Liver (tissue), 9 donors: Measurements from ENCODE around the gene ABCB9. TPM values are rescaled to one million over a fixed set of nuclear protein-coding genes. Genes with fewer than 3 reads are reported as not detected.

Experiments
- DNase-seq: peaks from one replicate; pipeline ENCODE4 v3.0.0-alpha.2; 2017; ENCODE audit warnings: low spot score
- H3K27ac ChIP-seq, 2 donors: one replicate each; pipeline ENCODE4 v1.7.0; 2013; ENCODE audit warnings: inconsistent platforms in 2 of 2, low read length in 2 of 2, control low read depth in 1 of 2, low read depth in 1 of 2, mild to moderate bottlenecking in 1 of 2
- H3K27me3 ChIP-seq, 4 donors: one replicate each; pipeline versions ENCODE4 v1.6.1 to v1.7.0; 2013; ENCODE audit warnings: low read length in 3 of 4, inconsistent platforms in 1 of 4, mild to moderate bottlenecking in 1 of 4, moderate library complexity in 1 of 4; ENCODE audit not compliant: control insufficient read depth in 4 of 4, insufficient read depth in 4 of 4
- H3K36me3 ChIP-seq, 4 donors: one replicate each; pipeline versions ENCODE4 v1.6.1 to v1.7.0; 2013; ENCODE audit warnings: low read length in 3 of 4, mild to moderate bottlenecking in 3 of 4, low read depth in 1 of 4, moderate library complexity in 1 of 4; ENCODE audit not compliant: control insufficient read depth in 4 of 4, insufficient read depth in 3 of 4
- H3K4me1 ChIP-seq, 4 donors: one replicate each; pipeline versions ENCODE4 v1.6.1 to v1.7.0; 2013; ENCODE audit warnings: low read length in 3 of 4, mild to moderate bottlenecking in 3 of 4, moderate library complexity in 1 of 4; ENCODE audit not compliant: control insufficient read depth in 4 of 4, insufficient read depth in 4 of 4
- H3K4me3 ChIP-seq, 3 donors: one replicate each; pipeline versions ENCODE4 v1.6.1 to v1.7.0; 2013; ENCODE audit warnings: low read length in 3 of 3, control low read depth in 1 of 3, low read depth in 1 of 3, mild to moderate bottlenecking in 1 of 3
- H3K9ac ChIP-seq, 2 donors: one replicate each; pipeline ENCODE4 v1.7.0; 2013; ENCODE audit warnings: low read length in 2 of 2, mild to moderate bottlenecking in 2 of 2, moderate library complexity in 2 of 2, control low read depth in 1 of 2, low read depth in 1 of 2
- H3K9me3 ChIP-seq, 4 donors: one replicate each; pipeline versions ENCODE4 v1.6.1 to v1.7.0; 2013; ENCODE audit warnings: low read length in 3 of 4; ENCODE audit not compliant: control insufficient read depth in 4 of 4
- EGR1 ChIP-seq, 2 donors: IDR thresholded peaks; 2 replicates each; pipeline ENCODE4 v1.6.1; 2016 to 2018; ENCODE audit warnings: antibody characterized with exemption in 2 of 2, low read depth in 2 of 2
- FOXA1 ChIP-seq: IDR thresholded peaks from 2 replicates; pipeline ENCODE4 v1.6.1; 2016; ENCODE audit warnings: antibody characterized with exemption
- FOXA2 ChIP-seq: IDR thresholded peaks from 2 replicates; pipeline ENCODE4 v1.6.1; 2016; ENCODE audit warnings: antibody characterized with exemption
- GABPA ChIP-seq, 2 donors: IDR thresholded peaks in 1 of 2; conservative IDR thresholded peaks in 1 of 2; 2 replicates each; pipeline ENCODE4 v1.6.1; 2016; ENCODE audit warnings: antibody characterized with exemption in 2 of 2, mild to moderate bottlenecking in 1 of 2, moderate library complexity in 1 of 2
- HNF4A ChIP-seq, 2 donors: conservative IDR thresholded peaks; 2 replicates each; pipeline ENCODE4 v1.6.1; 2016; ENCODE audit warnings: antibody characterized with exemption in 2 of 2, mild to moderate bottlenecking in 2 of 2
- HNF4G ChIP-seq: IDR thresholded peaks from 2 replicates; pipeline ENCODE4 v1.6.1; 2016; ENCODE audit warnings: antibody characterized with exemption
- JUND ChIP-seq, 2 donors: IDR thresholded peaks; 2 replicates each; pipeline ENCODE4 v1.6.1; 2016; ENCODE audit warnings: antibody characterized with exemption in 2 of 2
- NR2F2 ChIP-seq: IDR thresholded peaks from 2 replicates; pipeline ENCODE4 v1.6.1; 2016; ENCODE audit warnings: antibody characterized with exemption
- RAD21 ChIP-seq, 2 donors: IDR thresholded peaks; 2 replicates each; pipeline ENCODE4 v1.6.1; 2016; ENCODE audit warnings: antibody characterized with exemption in 2 of 2, mild to moderate bottlenecking in 2 of 2
- RXRA ChIP-seq, 2 donors: IDR thresholded peaks; 2 replicates each; pipeline ENCODE4 v1.6.1; 2017 to 2018; ENCODE audit warnings: antibody characterized with exemption in 2 of 2, mild to moderate bottlenecking in 1 of 2
- SP1 ChIP-seq: IDR thresholded peaks from 2 replicates; pipeline ENCODE4 v1.6.1; 2018; ENCODE audit warnings: antibody characterized with exemption, mild to moderate bottlenecking
- TAF1 ChIP-seq: conservative IDR thresholded peaks from 2 replicates; pipeline ENCODE4 v1.6.1; 2016; ENCODE audit warnings: antibody characterized with exemption, mild to moderate bottlenecking
- YY1 ChIP-seq: IDR thresholded peaks from 2 replicates; pipeline ENCODE4 v1.6.1; 2016; ENCODE audit warnings: antibody characterized with exemption, mild to moderate bottlenecking
- WGBS: extraction: QIAGEN DNeasy Blood & Tissue Kit; methylation state at CpG from one replicate; pipeline ENCODE4 v1.1.7; 2013; 5-methylcytosine and 5-hydroxymethylcytosine counted together
- polyA plus RNA-seq, 2 donors: library from polyadenylated mRNA; stranded (reverse) in 1 of 2; unstranded in 1 of 2; fragments of 200-250 nt in 1 of 2; fragments of >200 nt in 1 of 2; fragmentation: Nextera tagmentation in 1 of 2; extraction: Ambion mirVana in 1 of 2; gene quantifications; one replicate each; pipeline versions ENCODE4 v1.2.1 to v1.2.3, GENCODE V29; 2013 to 2015
- total RNA-seq, 2 donors: library from RNA; depleted of rRNA; stranded (reverse); fragments of >200 nt; gene quantifications; one replicate each; pipeline ENCODE4 v1.2.3, GENCODE V29; 2014
- TF ChIP-seq, protein P1 (sequence below): IDR thresholded peaks from 2 replicates; pipeline ENCODE4 v1.6.1; 2016; ENCODE audit warnings: antibody characterized with exemption
- TF ChIP-seq, protein P2 (sequence below): IDR thresholded peaks from 2 replicates; pipeline ENCODE4 v1.6.1; 2016; ENCODE audit warnings: antibody characterized with exemption
- TF ChIP-seq, protein P3 (sequence below): IDR thresholded peaks from 2 replicates; pipeline ENCODE4 v1.6.1; 2016; ENCODE audit warnings: antibody characterized with exemption
- TF ChIP-seq, protein P4 (sequence below): IDR thresholded peaks from 2 replicates; pipeline ENCODE4 v1.6.1; 2016; ENCODE audit warnings: antibody characterized with exemption, mild to moderate bottlenecking
- TF ChIP-seq, protein P5 (sequence below): fragments of 150-350 bp; IDR thresholded peaks from 2 replicates; pipeline ENCODE4 v1.5.1; 2017; ENCODE audit warnings: improper control_type of control experiment, low read depth, low read length; ENCODE audit not compliant: missing input control
- donor health status: healthy.
- donor health status: healthy.
- donor health status: healthy.
- donor health status: healthy.
- donor health status: healthy.

Gene ABCB9
- total and polyA plus RNA-seq, 4 donors = 0.29 to 3.3 (median 1.3) TPM

DNA sequence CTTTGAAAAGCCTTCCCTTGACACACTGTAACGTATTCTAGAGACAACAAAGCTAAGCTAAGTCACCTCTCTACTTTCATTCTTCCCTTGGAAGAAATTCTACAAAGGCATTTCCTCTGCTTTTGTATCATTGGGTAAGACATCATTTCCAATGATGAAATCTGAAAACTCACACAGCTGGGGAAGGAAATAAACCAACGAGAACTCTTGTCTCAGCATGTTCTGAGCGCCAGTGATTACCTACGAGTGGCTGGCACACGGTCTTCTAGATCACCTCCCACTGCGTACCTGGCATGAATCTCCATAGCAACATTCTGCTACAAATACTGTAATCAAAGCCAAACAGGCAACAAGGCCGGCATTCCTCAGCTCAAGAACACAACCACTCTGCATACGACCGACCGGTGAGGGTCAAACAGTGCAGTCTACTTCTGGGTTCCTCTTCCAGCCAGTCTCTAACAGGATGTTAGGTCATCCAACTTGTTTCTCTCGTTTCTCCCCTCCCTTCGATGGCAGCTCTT is 78.0 kb downstream of the ABCB9 start:
- WGBS = 9% methylated on average over 12 of the region's 12 CpGs
- H3K4me1 ChIP-seq = peaks cover 0 to 35% (median 16%) of the 10 kb centered on the region in 4 donors
- H3K36me3 ChIP-seq = peaks cover 0 to 2% (median 0%) of the 10 kb centered on the region in 4 donors
- H3K9ac ChIP-seq = peak overlapping the region in 1 of 2 donors; percentile 60
- peak in 1 of 2 donors; percentile 17 for TF ChIP-seq EGR1 (IDR thresholded peaks at IDR 0.05; ENCODE audit: low read depth in 2 of 2)
- TF ChIP-seq, protein P1, sequence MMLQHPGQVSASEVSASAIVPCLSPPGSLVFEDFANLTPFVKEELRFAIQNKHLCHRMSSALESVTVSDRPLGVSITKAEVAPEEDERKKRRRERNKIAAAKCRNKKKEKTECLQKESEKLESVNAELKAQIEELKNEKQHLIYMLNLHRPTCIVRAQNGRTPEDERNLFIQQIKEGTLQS = peak; percentile 44
- peak in 1 of 2 donors; percentile 34 for TF ChIP-seq RAD21 (IDR thresholded peaks at IDR 0.05)
- TF ChIP-seq YY1 = peak; percentile 67
- TF ChIP-seq JUND (IDR thresholded peaks at IDR 0.05) = peak in 1 of 2 donors; percentile 67
- TF ChIP-seq, protein P2, sequence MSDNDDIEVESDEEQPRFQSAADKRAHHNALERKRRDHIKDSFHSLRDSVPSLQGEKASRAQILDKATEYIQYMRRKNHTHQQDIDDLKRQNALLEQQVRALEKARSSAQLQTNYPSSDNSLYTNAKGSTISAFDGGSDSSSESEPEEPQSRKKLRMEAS = peak; percentile 85
- TF ChIP-seq FOXA1 = peak; percentile 70
- TF ChIP-seq, protein P3, sequence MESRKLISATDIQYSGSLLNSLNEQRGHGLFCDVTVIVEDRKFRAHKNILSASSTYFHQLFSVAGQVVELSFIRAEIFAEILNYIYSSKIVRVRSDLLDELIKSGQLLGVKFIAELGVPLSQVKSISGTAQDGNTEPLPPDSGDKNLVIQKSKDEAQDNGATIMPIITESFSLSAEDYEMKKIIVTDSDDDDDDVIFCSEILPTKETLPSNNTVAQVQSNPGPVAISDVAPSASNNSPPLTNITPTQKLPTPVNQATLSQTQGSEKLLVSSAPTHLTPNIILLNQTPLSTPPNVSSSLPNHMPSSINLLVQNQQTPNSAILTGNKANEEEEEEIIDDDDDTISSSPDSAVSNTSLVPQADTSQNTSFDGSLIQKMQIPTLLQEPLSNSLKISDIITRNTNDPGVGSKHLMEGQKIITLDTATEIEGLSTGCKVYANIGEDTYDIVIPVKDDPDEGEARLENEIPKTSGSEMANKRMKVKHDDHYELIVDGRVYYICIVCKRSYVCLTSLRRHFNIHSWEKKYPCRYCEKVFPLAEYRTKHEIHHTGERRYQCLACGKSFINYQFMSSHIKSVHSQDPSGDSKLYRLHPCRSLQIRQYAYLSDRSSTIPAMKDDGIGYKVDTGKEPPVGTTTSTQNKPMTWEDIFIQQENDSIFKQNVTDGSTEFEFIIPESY = peak; percentile 38
- TF ChIP-seq FOXA2 = peak; percentile 33
- TF ChIP-seq RXRA (IDR thresholded peaks at IDR 0.05) = peak; percentile 96
- TF ChIP-seq HNF4A (conservative IDR thresholded peaks at IDR 0.05) = peak; percentile 32 to 40
- TF ChIP-seq SP1 = peak; percentile 86
- TF ChIP-seq HNF4G = no peak
- TF ChIP-seq, protein P4, sequence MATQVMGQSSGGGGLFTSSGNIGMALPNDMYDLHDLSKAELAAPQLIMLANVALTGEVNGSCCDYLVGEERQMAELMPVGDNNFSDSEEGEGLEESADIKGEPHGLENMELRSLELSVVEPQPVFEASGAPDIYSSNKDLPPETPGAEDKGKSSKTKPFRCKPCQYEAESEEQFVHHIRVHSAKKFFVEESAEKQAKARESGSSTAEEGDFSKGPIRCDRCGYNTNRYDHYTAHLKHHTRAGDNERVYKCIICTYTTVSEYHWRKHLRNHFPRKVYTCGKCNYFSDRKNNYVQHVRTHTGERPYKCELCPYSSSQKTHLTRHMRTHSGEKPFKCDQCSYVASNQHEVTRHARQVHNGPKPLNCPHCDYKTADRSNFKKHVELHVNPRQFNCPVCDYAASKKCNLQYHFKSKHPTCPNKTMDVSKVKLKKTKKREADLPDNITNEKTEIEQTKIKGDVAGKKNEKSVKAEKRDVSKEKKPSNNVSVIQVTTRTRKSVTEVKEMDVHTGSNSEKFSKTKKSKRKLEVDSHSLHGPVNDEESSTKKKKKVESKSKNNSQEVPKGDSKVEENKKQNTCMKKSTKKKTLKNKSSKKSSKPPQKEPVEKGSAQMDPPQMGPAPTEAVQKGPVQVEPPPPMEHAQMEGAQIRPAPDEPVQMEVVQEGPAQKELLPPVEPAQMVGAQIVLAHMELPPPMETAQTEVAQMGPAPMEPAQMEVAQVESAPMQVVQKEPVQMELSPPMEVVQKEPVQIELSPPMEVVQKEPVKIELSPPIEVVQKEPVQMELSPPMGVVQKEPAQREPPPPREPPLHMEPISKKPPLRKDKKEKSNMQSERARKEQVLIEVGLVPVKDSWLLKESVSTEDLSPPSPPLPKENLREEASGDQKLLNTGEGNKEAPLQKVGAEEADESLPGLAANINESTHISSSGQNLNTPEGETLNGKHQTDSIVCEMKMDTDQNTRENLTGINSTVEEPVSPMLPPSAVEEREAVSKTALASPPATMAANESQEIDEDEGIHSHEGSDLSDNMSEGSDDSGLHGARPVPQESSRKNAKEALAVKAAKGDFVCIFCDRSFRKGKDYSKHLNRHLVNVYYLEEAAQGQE = peak; percentile 65
- TF ChIP-seq NR2F2 = peak; percentile 60
- TF ChIP-seq, protein P5, sequence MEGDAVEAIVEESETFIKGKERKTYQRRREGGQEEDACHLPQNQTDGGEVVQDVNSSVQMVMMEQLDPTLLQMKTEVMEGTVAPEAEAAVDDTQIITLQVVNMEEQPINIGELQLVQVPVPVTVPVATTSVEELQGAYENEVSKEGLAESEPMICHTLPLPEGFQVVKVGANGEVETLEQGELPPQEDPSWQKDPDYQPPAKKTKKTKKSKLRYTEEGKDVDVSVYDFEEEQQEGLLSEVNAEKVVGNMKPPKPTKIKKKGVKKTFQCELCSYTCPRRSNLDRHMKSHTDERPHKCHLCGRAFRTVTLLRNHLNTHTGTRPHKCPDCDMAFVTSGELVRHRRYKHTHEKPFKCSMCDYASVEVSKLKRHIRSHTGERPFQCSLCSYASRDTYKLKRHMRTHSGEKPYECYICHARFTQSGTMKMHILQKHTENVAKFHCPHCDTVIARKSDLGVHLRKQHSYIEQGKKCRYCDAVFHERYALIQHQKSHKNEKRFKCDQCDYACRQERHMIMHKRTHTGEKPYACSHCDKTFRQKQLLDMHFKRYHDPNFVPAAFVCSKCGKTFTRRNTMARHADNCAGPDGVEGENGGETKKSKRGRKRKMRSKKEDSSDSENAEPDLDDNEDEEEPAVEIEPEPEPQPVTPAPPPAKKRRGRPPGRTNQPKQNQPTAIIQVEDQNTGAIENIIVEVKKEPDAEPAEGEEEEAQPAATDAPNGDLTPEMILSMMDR = no peak
- no peak for TF ChIP-seq TAF1
- peak; percentile 26 to 57 for TF ChIP-seq GABPA (IDR thresholded peaks at IDR 0.05 in 1 of 2, conservative IDR thresholded peaks at IDR 0.05 in 1 of 2)
- H3K9me3 ChIP-seq = no peaks in the 10 kb centered on the region
- H3K27me3 ChIP-seq = no peaks in the 10 kb centered on the region
- DNase-seq = no peak
- peak overlapping the region; percentile 83 to 90 for H3K27ac ChIP-seq
- H3K4me3 ChIP-seq = peak overlapping the region in 1 of 3 donors; percentile 14
